HEK293T (cell line): ENCODE data around the gene TMED8.

ENCODE experiments used
- BHLHE40 ChIP-seq: fragments of 450-650 bp; IDR thresholded peaks from 2 replicates; pipeline ENCODE4 v1.6.1; 2016; ENCODE audit warnings: mild to moderate bottlenecking, moderate library complexity, borderline replicate concordance
- CTBP1 ChIP-seq: fragments of 450-650 bp; IDR thresholded peaks from 2 replicates; pipeline ENCODE4 v1.6.1; 2016; ENCODE audit warnings: borderline replicate concordance
- FOXA1 ChIP-seq: fragments of 450-650 bp; IDR thresholded peaks from 2 replicates; pipeline ENCODE4 v1.6.1; 2016; ENCODE audit warnings: mild to moderate bottlenecking
- FOXK2 ChIP-seq: fragments of 450-650 bp; IDR thresholded peaks from 2 replicates; pipeline ENCODE4 v1.6.1; 2016; ENCODE audit warnings: mild to moderate bottlenecking
- FOXM1 ChIP-seq: fragments of 450-650 bp; IDR thresholded peaks from 2 replicates; pipeline ENCODE4 v1.6.1; 2017; ENCODE audit warnings: mild to moderate bottlenecking, borderline replicate concordance
- HDGF ChIP-seq: fragments of 450-650 bp; IDR thresholded peaks from 2 replicates; pipeline ENCODE4 v1.6.1; 2017; ENCODE audit warnings: antibody characterized with exemption, borderline replicate concordance
- NFRKB ChIP-seq: fragments of 450-650 bp; IDR thresholded peaks from 2 replicates; pipeline ENCODE4 v1.6.1; 2016; ENCODE audit warnings: mild to moderate bottlenecking, moderate library complexity
- SUZ12 ChIP-seq: fragments of 450-650 bp; IDR thresholded peaks from 2 replicates; pipeline ENCODE4 v1.6.1; 2016; ENCODE audit warnings: mild to moderate bottlenecking

- TF ChIP-seq FOXA1 (no peak), HDGF (no peak), NFRKB (no peak), SUZ12 (no peak), FOXM1 (no peak), CTBP1 (no peak), FOXK2 (no peak), BHLHE40 (no peak)
Observed at GRCh38 chr14:77426396-77426795, 49.5 kb upstream of the TMED8 start.
